Hematopoietic multipotent progenitor cell treated with erythropoietin and hydrocortisone succinate and interleukin-3 and kit ligand, for 4 days (in vitro differentiated cells): ENCODE data around the gene RAB32.
"Not testable (repeated sequence)": the region's sequence is repeated elsewhere in the genome, so short reads cannot be mapped to it uniquely, and the experiment has no call there.

Experiments
- DNase-seq: peaks from one replicate; pipeline ENCODE4 v3.0.0-alpha.2; 2015

RAB32 gene

DNA sequence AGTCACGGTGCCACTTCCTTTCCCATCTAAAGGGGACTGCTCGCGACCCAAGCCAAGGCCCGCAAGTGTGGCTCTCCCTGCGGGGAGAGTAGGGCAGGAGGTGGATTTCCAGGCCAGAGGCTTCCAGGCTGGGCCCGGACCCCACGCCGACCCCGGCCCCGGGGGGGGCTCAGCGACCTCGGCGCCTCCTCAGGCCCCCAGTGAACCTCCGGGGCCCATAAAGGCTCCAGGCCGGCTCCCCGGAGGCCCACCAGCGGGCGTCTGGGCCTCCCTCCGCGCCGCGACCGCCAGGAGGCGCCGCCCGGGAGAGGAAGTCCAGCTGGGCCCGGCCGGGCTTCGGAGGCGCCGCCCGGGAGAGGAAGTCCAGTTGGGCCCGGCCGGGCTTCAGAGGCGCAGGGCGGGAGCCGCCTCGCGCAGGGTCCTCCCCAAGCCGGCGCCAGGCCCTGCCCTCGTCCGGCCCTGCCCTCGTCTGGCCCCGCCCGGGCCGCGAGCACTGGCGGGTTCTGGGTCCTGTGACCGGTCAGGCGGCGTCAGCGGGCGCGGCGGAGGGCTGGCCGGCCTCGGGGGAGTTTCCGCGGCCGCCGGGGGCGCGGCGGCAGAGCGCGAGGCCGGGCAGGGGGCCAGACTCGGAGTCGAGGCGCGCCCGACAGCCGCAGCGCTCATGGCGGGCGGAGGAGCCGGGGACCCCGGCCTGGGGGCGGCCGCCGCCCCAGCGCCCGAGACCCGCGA, at the start of gene RAB32:
TSS of gene RAB32 (plus strand) at position 623 of the 729 bp plus-strand sequence. CDS start at position 662, 39 bp downstream.
- peak; percentile 96 for DNase-seq

- DNase-seq = no peak
Observed at GRCh38 chr6:146498309-146498708, 45.3 kb upstream of the RAB32 start.

DNA sequence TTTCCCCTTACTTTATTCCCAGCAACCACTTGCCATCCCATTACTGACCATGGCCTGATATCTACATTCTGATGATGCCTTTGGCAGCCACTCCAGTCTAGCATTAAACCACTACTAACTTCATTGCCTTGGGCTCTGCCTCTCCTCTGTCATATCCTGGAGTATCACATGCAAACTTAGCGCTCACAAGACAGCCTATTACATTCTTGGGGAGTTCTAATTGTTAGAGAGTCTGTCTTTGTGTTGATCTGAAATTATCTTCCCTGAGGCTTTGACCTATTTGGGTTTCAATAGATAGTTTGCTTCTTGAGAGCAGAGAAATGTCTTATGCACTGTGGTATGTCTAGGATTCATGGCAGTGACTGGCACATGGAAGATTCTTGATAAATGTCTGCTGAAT, 40.5 kb upstream of the RAB32 start:
- DNase-seq = no peak

DNA sequence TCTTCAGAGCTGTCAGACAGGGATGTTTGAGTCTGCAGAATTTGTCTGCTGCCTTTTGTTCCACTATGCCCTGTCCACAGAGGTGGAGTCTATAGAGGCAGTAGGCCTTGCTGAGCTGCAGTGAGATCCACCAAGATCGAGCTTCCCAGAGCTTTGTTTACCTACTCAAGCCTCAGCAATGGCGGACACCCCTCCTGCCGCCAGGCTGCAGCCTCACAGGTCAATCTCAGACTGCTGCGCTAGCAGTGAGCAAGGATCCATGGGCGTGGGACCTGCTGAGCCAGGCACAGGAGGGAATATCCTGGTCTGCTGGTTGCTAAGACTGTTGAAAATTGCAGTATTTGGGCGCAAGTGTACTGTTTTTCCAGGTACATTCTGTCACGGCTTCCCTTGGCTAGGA, 28.4 kb upstream of the RAB32 start:
- no peak for DNase-seq

DNA sequence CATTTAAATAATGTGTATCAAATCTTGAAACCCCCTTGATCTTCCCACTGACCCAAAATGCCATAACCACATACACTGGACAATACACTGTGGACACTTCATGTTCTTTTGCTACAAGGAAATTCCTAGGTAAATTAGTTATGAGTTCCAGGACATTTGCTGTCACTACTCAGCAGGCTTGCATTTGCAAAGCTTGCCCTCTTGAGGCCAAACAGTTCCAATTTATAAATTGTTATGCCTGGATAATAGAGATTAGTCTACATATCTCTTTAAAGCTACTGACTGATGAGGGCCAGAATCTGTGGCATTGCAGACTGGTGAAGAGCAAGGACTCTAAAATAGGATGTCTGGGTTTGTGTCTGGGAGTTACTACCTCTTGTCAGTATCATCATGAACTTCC, 17.4 kb upstream of the RAB32 start:
- DNase-seq = no peak

DNA sequence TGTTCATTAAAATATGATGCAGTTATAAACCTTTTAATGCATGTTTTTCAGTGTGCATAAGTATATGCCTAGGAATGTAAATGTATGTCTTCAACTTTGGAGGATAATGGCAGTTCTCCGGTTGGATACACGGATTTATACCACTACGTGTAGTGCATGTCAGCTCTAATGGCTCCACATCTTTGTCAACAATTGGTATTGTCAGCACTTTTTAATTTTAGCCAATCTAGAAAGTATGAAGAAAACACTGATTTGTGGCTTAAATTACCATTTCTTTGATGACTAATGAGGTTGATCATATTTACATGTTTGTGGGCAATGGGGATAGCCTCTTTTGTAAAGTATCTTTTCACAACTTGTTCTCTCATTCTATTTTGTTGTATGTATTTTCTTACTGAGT, 10.9 kb upstream of the RAB32 start:
- DNase-seq = no peak

GRCh38 chr6:146542881-146543210, 787 bp upstream of the RAB32 start:
- no peak for DNase-seq

- peak; percentile 57 for DNase-seq
Observed at GRCh38 chr6:146543940-146544615, 445 bp downstream of the RAB32 start.

DNA sequence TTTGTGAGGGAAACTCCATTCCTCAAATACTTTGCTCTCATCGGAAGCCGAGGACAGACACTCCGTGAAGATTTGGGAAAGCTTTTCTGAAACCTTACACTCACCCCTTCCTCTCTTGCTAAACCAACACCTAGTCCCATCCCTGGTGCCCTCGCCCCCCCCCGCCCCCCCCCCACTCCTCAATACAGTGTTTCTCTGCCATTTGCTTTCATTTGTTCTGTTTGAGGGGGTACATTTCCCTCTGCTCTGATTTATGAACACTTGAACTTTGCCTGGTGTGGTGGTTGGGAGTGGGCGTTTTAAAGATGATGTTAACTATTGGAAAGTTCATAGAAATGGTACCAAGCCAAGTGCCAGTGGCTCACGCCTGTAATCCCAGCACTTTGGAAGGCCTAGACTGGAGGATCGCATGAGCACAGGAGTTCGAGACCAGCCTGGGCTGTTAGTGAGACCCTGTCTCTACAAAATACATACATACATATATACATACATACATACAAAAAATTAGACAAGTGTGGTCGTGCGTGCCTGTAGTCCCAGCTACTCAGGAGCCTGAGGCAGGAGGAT, 1.1 kb downstream of the RAB32 start:
- peak; percentile 14 for DNase-seq

GRCh38 chr6:146545581-146545980, 1.9 kb downstream of the RAB32 start:
- peak; percentile 60 for DNase-seq

- DNase-seq = peak; percentile 25
Observed at GRCh38 chr6:146546443-146547043, 2.9 kb downstream of the RAB32 start.

DNA sequence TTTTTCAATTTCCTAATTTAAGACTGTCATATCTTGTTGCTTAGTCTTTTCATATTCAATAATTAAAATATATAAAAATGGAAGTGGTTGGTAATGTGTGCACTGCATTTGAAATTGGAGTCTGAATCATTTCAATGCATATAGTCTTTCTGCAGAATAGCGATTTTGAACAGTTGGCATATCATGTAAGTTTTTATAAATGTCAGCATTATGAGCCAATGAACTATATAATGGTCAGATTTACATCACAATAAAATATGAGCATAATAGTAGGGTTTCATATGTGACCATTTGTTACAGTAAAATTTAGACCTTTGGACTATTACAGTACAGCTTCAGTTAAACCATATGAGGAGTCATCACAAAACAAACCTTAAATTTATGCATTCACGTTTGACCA, 4.3 kb downstream of the RAB32 start:
- DNase-seq = no peak

DNA sequence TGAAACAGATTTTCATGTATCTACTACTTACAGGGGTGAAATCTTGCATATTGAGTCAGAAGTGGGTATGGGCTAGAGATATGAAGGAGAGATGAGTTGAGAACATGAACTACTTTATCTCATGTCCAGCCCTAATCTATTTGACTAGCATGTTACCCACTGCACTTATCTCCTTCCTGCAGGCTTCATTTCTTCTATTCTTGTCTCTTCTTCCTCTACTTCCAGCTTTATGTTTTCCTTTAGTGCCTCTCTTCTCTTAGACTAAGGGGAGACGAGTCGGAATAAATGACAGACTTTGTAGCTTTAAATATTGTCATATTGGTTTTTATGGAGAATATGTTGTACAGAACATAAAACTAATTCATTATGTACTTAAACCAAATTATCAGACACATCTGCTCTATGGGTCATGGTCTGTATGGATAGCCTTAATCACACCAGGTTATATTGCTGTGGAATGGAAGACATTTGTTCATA, 5.3 kb downstream of the RAB32 start:
- DNase-seq = peak; percentile 86

GRCh38 chr6:146550911-146551310, 7.3 kb downstream of the RAB32 start:
- no peak for DNase-seq

DNA sequence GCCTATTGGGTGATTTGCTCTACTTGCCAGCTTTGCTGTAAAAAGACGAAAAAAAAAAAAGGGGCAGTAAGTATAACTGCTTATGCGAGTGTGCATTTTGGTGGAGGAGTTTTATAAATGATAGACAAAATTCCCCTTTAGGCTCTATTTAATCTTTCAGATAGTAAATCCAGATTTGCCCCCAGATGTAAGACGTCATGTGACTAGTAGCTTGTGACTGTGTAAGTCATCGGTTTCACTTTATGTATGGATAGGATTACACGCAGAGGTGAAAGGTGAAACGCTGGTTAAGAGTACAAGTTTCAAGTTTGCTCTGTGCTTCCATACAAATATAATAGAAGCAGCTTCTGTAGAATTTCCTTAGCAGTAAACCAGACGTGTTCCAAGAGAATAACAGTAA, 7.9 kb downstream of the RAB32 start:
- no peak for DNase-seq

- no peak for DNase-seq
Observed at GRCh38 chr6:146553377-146554135, 9.9 kb downstream of the RAB32 start.

- DNase-seq = no peak
Observed at GRCh38 chr6:146560607-146561006, 17.0 kb downstream of the RAB32 start.

- DNase-seq = not testable (repeated sequence)
Observed at GRCh38 chr6:146566661-146567060, 23.0 kb downstream of the RAB32 start.

DNA sequence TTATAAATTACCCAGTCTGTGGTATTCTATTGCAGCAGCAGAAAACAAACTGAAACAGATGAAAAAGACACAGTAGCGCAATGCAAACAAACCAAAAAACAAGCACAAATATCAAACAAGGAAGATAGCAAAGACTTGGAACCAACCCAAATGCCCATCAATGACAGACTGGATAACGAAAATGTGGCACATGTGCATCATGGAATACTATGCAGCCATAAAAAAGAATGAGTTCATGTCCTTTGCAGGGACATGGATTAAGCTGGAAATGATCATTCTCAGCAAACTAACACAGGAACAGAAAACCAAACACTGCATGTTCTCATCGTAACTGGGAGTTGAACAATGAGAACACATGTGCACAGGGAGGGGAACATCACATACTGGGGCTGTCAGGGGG, 25.0 kb downstream of the RAB32 start:
- not testable (repeated sequence) for DNase-seq

DNA sequence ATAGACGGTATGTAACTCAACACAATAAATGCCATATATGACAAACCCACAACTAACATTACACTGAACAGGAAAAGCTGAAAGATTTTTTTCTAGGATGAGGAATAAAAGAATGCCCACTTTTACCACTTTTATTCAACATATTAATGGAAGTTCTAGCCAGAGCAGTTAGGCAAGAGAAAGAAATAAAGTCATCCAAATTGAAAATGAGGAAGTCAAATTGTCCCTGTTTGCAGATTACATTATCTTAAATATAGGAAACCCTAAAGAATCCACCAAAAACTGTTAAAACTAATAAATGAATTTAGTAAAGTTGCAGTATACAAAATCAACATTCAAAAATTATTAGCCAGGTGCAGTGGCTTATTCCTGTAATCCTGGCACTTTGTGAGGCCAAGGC, 30.6 kb downstream of the RAB32 start:
- DNase-seq = no peak

- no peak for DNase-seq
Observed at GRCh38 chr6:146578054-146578453, 34.4 kb downstream of the RAB32 start.

DNA sequence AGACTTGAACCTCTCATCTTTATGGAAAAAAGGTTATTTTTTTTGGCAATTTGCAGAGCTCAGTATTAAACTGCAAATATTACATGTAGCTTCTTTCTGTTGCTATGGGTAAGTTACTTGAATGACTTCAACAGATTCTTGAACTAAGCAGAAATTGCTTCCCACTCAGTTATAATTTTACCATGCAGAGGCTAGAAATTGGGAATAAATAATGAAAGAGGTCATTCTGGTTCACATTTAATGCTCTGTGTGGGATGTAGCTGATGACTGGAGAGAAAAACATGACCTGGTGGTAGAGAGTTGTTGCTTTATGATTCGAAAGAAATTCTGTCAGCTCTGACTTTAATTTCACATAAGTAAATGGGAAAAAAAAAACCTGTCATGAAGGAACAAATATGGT, 38.3 kb downstream of the RAB32 start:
- no peak for DNase-seq

- DNase-seq = peak; percentile 83
Observed at GRCh38 chr6:146582857-146583256, 39.2 kb downstream of the RAB32 start.
